Amniotic epithelial cell (primary cell): ENCODE data around the gene HMX1.

Experiments
- DNase-seq: peaks from one replicate; pipeline ENCODE4 v3.0.0-alpha.2; 2010; ENCODE audit warnings: low read depth

The HMX1 gene

DNA sequence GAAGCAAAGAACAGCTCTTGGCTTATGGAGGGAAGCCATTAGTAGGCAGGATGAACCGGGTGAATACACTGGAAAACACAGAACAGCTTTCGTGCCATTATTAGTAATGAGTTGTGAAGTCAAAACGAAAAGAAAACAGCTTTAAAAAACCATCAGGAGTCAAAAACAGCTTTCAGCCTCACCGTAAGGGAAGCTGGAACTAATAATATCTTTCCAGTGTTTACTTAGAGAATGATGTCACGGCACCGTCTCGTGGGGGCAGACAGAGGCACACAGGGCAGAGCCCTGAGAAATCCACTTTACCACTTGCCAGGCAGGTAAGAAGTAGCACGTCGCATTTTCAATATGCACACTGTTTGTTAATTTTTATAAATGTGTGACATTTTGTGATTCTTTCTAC is 37.9 kb upstream of the HMX1 start:
- DNase-seq, result no peak

- no peak for DNase-seq
Observed at GRCh38 chr4:8908206-8908893, 36.7 kb upstream of the HMX1 start.

DNA sequence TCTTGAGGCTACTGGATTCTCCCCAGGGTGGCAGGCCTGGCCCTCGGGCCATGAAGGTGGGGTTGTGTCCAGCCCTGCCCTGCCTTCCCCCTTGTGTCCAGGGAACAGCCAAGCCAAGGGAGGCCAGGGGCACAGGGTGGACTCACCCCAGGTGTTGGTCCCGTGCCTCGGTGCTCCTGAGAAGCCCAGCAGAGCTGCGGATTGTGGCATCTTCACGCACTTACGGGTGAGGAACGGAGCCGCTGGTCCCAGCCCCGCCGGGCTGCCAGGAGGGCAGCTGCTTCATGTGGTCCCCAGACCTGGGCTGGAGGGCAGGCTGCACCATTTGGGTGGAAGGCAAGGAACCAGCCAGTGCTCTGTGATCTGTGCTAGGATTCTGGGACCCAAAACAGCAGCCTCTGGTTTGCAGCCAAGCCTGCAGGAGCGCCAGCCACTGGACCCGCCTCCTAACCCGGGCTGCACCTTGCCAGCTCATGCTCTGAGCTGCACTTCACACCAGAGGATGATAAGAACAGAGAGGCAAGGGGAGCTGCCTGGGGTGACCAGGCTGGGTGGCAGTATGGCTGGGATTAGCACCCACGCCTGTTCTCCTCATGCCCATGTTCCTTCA is 36.1 kb upstream of the HMX1 start:
- no peak for DNase-seq

DNA sequence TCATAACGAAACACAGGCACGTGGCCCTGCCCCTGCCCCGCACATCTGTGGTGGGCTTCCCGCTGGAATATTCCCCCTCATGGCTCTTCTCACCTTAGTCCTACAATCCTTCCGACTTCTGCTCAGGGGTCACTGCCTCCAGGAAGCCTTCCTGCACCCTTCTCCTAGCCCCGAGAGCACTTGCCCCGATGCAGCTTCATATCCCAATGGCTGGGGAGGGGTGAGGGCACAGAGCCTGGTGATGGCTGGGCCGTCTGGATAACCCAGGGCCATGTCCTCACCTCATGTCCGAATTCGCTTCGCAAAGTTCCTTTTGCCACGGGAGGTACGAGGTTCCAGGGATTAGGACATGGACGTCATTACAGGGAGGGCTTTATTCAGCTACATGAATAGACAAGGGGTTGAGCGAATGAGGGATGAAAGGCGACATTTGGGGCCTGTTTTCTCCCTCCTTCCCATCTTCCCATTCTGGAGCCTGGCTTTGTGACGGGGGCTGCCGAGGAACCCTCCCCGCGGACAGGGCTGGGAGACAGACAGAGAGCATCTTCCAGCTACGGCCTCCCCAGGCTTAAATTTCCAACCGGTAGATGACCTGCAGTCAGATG is 35.5 kb upstream of the HMX1 start:
- no peak for DNase-seq

DNA sequence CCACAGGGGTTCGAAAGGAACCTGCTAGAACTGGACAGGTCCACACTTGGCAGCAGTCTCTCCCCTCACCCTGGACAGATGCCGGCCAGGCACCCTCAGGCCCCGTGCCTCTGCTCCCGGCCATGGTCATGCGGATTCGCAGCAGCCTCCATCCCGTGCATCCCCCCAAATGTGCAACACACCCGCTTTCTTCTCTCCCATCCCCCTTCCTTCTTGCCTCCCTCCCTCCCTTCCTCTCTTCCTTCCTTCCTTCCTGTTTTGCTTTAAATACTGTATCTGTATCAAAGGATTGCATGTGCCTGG is 35.0 kb upstream of the HMX1 start:
- no peak for DNase-seq

DNA sequence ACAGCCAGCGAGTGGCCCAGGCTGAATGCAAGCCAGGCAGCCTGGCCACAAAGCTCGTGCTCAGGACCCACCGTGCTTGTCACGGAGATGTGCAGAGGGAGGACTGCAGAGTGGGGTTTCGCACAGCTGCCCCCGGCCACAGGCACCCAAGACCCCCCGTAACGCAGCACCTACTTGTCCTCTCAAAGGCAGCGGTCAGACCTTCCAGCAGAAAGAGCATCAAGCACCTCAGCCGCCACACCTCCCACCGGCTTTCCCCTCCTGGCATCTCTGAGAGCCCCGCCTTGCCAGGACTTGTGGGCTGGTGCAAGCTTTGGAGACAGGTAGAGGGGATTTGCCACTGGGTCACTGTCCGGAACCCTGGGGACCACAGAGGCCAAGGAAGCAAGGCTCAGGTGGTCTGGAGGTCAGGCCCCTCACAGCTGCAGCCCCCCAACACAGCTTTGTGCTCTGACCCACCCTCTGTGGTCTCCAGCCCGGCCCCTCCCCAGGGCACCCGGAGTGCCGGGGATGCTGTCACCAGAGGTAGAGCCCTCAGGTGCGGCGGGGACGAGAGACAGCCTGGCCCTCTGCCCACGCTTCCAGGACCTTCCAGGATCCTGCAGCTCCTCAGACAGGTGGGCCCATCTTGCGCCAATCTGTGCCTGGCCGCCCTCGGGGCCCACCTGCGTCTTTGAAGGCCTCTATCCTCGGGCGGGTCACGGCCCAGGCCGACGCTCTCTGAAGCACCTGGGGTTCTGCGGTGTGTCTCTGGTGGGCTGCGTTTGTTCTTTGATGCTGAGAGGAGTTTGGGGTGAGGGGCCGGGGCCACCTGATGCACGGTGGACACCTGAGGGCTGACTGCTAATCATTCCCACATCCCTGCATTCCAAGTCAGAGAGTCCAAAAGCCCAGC is 34.4 kb upstream of the HMX1 start:
- DNase-seq, result no peak

- no peak for DNase-seq
Observed at GRCh38 chr4:8905226-8905772, 33.7 kb upstream of the HMX1 start.

GRCh38 chr4:8904666-8905065 is 33.0 kb upstream of the HMX1 start:
- no peak for DNase-seq

- DNase-seq, result no peak
Observed at GRCh38 chr4:8904041-8904501, 32.4 kb upstream of the HMX1 start.

DNA sequence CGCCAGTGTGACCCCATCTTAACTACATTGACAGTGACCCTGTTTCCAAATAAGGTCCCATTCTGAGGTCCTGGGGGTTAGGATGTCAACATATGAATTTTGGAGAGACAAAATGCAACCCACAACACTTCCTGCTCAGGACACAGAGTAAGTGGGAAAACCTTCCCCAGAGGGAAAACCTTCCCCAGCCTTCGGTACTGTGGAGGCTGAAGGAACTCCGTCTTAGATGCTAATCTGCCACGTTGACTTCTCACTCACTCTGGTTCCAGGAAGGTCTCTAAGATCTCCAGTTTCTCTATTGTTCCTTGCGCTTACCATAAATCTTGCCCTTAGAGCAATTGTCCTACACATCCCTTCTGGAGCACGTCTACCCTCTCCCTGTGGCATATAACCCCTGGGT is 29.7 kb upstream of the HMX1 start:
- no peak for DNase-seq

- DNase-seq, result no peak
Observed at GRCh38 chr4:8900588-8900987, 28.9 kb upstream of the HMX1 start.

DNA sequence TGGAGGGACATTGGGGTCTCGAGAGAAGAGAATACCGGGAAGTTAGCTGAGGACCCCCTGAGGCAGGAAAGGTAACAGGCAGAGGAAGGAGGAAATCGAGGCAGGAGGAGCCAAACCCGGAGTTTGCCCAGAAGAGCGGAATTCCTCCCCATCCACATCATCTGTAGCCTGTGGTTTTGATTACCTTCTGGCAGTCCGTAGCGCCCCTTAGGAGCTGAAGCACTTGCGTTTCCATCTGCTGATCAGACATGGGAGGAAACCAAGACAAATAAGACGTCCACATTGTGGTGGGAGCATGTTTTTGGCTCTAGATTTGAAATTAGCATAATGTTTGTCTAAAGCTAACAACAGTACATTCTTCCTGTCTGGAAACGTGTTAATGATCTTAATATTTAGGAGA is 26.8 kb upstream of the HMX1 start:
- DNase-seq, result no peak

DNA sequence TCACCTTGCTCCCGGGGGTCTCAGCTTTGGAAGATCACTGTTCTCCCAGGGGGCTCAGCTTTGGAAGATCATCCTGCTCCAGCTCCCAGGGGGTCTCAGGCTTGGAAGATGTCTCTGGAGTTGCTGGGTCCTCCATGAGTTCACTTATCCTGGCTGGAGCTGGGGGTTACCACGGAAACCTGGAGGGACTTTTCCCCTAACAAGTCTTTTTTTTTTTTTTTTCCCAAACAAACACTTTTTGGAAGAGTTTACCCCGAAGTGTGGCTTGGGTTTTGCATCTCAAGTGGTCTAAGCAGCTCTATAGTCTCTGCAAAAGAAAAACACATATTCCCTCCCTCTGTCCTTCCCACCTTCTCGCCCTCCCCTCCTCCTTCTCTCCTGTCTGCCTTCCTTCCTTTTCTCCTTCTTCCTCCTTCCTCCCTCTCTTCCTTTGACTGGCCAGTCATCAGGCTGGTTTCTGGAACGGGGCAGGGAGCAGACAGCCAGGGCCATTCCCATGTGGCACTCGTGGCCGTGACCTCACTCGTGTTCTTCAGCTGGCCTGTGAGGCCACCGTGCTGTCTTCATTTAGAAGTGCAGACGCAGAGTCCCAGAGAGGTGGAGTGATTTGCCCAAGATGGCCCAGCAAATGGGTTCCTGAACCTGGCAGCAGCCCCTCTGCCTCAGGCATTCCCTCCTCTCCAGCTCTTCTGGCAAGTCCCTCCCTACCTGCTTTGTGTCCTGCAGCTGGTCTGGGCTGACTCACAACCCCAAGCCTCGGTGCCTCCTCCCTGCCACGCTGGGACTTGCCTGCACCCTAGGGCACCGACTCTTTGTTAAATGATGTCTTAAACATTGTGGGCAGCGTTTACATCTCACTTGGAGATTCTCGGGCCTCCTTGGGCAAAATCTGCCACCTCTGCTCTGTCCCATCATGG is 25.9 kb upstream of the HMX1 start:
- DNase-seq, result no peak

DNA sequence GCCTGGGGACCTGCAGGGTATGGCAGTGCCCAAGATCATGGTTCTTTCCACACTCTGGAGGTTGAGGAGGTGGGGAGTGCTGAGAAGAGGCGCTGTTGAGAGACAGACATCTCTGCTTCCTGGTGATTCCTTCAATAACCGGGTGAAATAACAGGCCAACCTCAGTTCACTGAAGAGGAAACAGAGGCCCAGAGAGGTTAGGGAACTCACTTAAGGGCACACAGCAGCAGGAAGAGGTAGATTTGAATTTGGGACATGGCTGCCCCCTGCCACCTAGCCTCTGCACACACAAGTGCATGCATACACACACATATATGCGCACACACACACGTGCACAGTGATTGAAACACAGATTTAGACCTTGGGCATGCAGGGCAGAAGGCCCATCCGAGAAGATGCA is 24.9 kb upstream of the HMX1 start:
- no peak for DNase-seq

DNA sequence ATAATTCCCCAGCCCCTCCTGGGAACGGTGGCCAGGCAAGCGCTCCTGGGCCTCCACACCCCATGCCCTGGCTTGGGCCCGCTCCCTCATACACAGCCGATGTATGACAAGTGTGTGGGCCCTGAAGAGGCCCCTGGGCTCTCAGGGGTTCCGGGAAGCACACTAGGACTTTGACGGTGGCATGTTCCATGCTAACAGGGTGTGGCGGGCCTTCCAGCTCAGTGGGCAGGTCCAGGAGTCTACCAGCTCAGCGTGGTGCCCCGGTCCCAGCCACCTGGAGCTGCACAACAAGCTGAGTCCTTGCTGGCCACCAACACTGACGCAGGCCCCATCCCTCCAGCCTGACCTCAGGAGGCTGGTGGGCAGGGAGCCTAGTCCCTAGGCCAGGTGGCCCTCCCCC is 24.4 kb upstream of the HMX1 start:
- DNase-seq, result no peak

DNA sequence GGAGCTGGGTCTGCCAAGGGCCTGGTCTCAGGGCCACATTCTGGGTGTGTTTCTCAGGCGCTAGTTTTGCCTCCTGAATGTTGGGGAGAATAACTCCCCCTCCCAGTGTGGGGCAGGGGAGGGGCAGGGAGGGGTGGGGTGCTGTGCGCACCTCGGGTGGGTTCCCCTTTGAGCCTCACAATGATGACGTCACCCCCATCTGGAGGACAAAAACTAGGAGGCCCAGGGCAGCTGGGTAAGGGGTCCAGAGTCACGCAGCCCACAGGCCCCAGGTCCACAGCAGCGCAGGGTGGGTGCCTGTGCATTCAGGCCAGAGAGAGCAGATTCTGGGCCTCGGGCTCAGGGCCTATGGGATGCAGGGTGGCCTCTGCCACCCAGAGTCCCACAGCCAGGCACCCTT is 23.7 kb upstream of the HMX1 start:
- DNase-seq, result no peak

DNA sequence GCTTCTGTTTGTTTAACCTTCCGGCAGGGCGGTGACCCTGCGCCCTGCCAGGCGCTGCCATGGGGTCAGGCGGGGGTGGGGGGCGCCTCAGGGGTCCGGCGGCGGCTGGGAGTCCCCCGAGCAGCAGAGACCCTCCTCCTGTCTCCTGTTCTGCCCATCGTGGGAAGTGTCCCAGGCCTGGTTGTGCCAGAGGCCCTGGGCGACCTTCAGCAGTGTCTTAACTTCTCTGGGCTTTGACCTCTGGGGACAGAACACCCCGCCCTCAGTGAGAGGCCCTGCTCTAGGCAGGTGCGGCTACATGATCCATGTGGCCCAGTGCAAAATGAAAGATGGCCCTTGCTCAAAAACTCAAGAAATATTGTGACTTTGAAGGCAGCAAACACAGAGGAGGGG is 22.8 kb upstream of the HMX1 start:
- no peak for DNase-seq

DNA sequence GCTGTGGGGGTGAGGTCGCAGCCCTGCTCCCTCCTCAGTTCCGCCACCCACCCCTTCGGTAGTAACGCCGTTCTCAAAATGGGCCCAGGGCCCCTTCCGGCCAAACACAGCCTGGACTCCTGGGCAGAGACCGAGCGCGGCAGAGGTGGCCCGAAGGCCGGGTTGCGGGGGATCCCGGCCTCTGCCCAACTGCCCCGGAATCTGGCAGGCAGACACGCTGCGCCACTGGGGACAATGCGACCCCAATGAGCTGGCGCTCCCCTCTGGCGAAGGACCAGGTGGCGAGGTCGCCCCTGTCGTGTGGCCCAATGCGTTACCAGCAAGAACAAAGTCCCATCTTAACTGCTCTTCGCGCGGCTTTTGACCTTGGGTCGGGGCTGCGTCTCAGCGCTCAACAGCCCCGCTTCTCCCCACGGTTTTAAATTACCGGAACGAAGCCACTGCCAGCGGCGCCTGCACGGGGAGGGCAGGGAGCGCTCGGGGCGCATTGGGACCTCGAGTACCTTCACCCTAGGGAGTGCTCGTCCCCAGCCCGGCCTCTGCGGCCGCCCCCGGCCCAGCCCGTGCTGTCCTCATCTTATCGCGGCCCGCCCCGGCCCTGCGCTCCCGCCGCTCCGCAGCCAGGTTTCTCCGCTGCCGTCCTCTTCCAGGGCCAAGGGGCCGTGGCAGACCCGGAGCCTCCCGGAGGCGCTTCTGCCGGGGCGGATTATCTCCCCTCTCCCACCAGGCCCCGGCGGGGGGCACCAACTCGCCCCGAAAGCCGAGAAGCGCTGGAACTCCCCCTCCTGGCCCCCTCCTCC is 22.2 kb upstream of the HMX1 start:
- no peak for DNase-seq

DNA sequence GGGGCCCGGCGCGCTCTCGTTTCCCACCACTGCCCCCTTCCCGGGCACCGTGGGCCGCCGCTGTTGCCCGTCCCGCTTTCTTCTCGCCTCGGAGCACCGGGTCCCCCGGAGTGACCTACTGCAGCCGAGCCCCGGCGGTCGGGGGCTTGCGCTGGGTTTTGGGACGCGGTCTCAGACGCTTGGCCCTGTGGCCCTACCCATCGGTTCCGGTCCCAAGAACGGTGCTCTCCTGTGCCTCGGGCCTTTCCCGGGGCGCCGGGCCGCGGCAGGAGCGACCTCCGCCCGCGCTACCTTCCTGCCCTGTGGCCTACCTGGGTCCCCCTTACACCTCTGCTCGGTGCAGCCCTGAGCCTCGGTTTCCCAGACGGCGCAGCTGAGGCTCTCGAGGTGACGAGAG is 21.6 kb upstream of the HMX1 start:
- DNase-seq, result no peak

DNA sequence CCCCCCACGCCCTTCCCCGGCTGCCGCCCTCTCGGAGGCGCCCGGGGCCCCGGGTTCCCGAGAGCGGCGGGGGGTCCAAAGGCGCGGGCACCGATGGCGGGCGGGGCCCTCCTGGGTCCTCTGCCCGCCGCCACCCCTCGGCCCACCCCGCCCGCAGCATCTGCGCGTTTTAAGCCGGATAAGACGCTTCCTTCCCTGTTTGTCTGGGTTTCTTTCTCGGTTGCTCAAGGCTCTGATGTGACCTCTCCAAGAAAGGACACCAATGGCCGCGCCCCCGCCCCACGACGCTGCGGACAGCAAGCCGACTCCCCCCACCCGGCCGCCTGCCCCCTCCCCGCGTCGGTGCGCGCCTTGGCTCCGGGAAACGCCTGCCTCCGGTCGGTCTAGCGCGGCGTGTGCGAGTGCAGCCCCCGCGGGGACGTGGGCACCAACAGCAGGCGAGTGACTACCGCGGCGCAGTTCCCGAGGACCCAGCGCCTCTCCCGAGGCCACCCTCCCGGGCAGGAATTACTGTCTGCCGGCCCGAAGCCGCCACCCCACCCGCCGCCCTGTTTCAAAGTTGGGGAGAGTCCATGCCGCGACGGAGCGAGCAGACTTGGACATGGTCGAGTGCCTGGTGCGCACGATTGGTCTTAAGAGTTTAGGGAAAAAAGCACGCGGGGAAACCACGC is 21.1 kb upstream of the HMX1 start:
- DNase-seq, result no peak
